Prostate gland (tissue), 2 donors: ENCODE measurements around the gene HCK.
"Not testable (repeated sequence)": the region's sequence is repeated elsewhere in the genome, so short reads cannot be mapped to it uniquely, and the experiment has no call there.

ENCODE experiments used
- CTCF ChIP-seq, 4 experiments: fragments of 200-600 bp in 2 of 4; fragments of 450-650 bp in 2 of 4; sonication (generic) in 2 of 4; IDR thresholded peaks; 1 replicate in 3 of 4; 2 replicates in 1 of 4; pipeline ENCODE4 v1.5.1; 2016 to 2019; ENCODE audit warnings: antibody characterized with exemption in 4 of 4, mild to moderate bottlenecking in 2 of 4, moderate library complexity in 2 of 4
- POLR2A ChIP-seq: fragments of 450-650 bp; IDR thresholded peaks from one replicate; pipeline ENCODE4 v1.6.1; 2016; ENCODE audit warnings: antibody characterized with exemption, mild to moderate bottlenecking
- POLR2AphosphoS5 ChIP-seq: sonication (generic); formaldehyde crosslinking; IDR thresholded peaks from one replicate; pipeline ENCODE4 v1.6.1; 2017; ENCODE audit warnings: antibody characterized with exemption

DNA sequence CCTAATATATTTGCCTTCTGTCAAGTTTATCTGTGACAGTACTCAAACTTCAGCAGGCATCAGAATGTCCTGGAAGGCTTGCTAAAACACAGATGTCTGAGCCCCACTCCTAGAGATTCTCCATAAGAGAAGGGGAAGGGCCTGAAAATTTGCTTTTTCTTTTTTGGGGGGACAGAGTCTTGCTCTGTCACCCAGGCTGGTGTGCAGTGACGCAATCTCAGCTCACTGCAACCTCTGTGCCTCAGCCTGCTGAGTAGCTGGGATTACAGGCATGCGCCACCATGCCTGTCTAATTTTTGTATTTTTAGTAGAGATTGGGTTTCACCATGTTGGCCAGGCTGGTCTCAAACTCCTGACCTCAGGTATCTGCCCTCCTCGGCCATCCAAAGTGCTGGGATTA is 18.3 kb upstream of the HCK start:
- not testable (repeated sequence) for TF ChIP-seq CTCF (IDR thresholded peaks at IDR 0.05); POLR2A; POLR2AphosphoS5
